Gastroesophageal sphincter (tissue), 3 donors: ENCODE measurements around the gene HCN4.

Source experiments
- CTCF ChIP-seq, 4 experiments: fragments of 200-600 bp in 2 of 4; fragments of 450-650 bp in 2 of 4; sonication (generic) in 1 of 4; IDR thresholded peaks; one replicate each; pipeline ENCODE4 v1.5.1; 2017 to 2019; ENCODE audit warnings: antibody characterized with exemption in 4 of 4, mild to moderate bottlenecking in 2 of 4, moderate library complexity in 2 of 4
- EP300 ChIP-seq: sonication (generic); formaldehyde crosslinking; IDR thresholded peaks from one replicate; pipeline ENCODE4 v1.6.1; 2017; ENCODE audit warnings: antibody characterized with exemption, mild to moderate bottlenecking
- POLR2AphosphoS5 ChIP-seq: sonication (generic); formaldehyde crosslinking; IDR thresholded peaks from one replicate; pipeline ENCODE4 v1.6.1; 2017; ENCODE audit warnings: antibody characterized with exemption

- TF ChIP-seq CTCF (IDR thresholded peaks at IDR 0.05) (no peak), EP300 (no peak), POLR2AphosphoS5 (no peak)
Measured at GRCh38 chr15:73318463-73319351, 50.1 kb downstream of the HCN4 start.
